ENCODE measurements around the gene TMEM132D. TPM values are rescaled to one million over a fixed set of nuclear protein-coding genes. Genes with fewer than 3 reads are reported as not detected.

The TMEM132D gene
- total and polyA plus RNA-seq, 2 of the 4 experiments (the other 2 are of a cell fraction): not detected

DNA sequence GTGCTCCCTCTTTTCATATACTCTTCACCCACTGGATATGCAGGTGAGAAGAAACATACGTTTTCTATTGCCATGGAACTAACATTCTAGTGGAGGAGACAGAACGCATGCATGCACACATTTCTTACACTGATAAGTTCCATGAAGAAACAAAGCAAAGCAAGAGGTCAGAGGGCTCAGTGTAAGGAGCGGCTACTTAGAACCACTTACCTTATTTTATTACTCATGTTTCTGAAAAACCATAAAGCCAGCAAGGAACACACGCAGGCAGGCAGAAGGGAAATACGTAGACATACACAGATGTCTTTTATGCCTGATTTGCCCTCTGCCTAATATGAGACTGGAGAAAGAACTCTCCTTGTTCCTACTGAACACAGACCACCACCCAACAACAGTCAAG lies 362.9 kb downstream of the TMEM132D start:
- no peak overlapping the region for H3K18ac ChIP-seq (ENCODE audit: low read depth, low read length)
- no peaks in the 10 kb centered on the region for H3K9me1 ChIP-seq (ENCODE audit: insufficient read depth, low read length)
- no peak overlapping the region for H3K4me2 ChIP-seq (ENCODE audit: low read depth, low read length)
- no TSS peak for BruUV-seq (replicated peaks)
- H3K9ac ChIP-seq (ENCODE audit: low read depth, low read length): no peak overlapping the region
- ATAC-seq (ENCODE audit: low read depth) (no peak), DNase-seq (no peak)
- no peak overlapping the region for H3K23ac ChIP-seq (ENCODE audit: low read depth, low read length)
- H2BK120ac ChIP-seq (ENCODE audit: low read depth, low read length): no peak overlapping the region
- no peaks in the 10 kb centered on the region for H3K79me1 ChIP-seq (ENCODE audit: low read depth in 1 of 2, low read length in 2 of 2)
- ChIA-PET POLR2A (ENCODE audit: unreplicated experiment) (no interaction called here), CTCF (no interaction called here)
- H2BK15ac ChIP-seq (ENCODE audit: low read depth, low read length): no peak overlapping the region
- H2BK20ac ChIP-seq (ENCODE audit: low read depth, low read length): no peak overlapping the region
- H4K5ac ChIP-seq (ENCODE audit: low read depth, low read length): no peak overlapping the region
- H3K9me3 ChIP-seq (ENCODE audit: control insufficient read depth, insufficient read depth, low read length): peaks cover 23% of the 10 kb centered on the region
- no peaks in the 10 kb centered on the region for H3K27me3 ChIP-seq (ENCODE audit: control insufficient read depth, insufficient read depth, low read length)
- no peaks in the 10 kb centered on the region for H3K4me1 ChIP-seq (ENCODE audit: control insufficient read depth, insufficient read depth, low read length)
- H3K14ac ChIP-seq (replicated peaks; ENCODE audit: low read depth, low read length): no peak overlapping the region
- no peak overlapping the region for H2AFZ ChIP-seq (replicated peaks; ENCODE audit: low read length, poor library complexity)
- dilution Hi-C loops (cut with HindIII; ENCODE audit: low sequenced_read_pairs, unreplicated experiment) (no loop called here), in situ Hi-C loops (cut with MboI; ENCODE audit: low sequenced_read_pairs) (no loop called here), intact Hi-C loops (cut with micrococcal nuclease) (no loop called here)
- TF ChIP-seq BHLHE40 (IDR thresholded peaks at IDR 0.05; ENCODE audit: low read depth, low read length) (no peak), FOS (IDR thresholded peaks at IDR 0.05; ENCODE audit: low read depth, low read length) (no peak), RAD21 (IDR thresholded peaks at IDR 0.05; ENCODE audit: low read length) (no peak), MAFK (IDR thresholded peaks at IDR 0.05; ENCODE audit: low read depth, low read length) (no peak), MXI1 (IDR thresholded peaks at IDR 0.05; ENCODE audit: borderline replicate concordance, low read depth, low read length) (no peak), POLR2A (IDR thresholded peaks at IDR 0.05; ENCODE audit: low read depth, low read length) (no peak), NFE2L2 (IDR thresholded peaks at IDR 0.05; ENCODE audit: low read depth, low read length) (no peak), CHD1 (IDR thresholded peaks at IDR 0.05; ENCODE audit: low read depth, low read length) (no peak), RCOR1 (IDR thresholded peaks at IDR 0.05; ENCODE audit: insufficient replicate concordance, low read length) (no peak), RFX5 (IDR thresholded peaks at IDR 0.05; ENCODE audit: low read depth, low read length) (no peak), CEBPB (IDR thresholded peaks at IDR 0.05; ENCODE audit: low read depth, low read length) (no peak), SMC3 (IDR thresholded peaks at IDR 0.05; ENCODE audit: low read depth, low read length) (no peak)
- TF ChIP-seq, protein P1, sequence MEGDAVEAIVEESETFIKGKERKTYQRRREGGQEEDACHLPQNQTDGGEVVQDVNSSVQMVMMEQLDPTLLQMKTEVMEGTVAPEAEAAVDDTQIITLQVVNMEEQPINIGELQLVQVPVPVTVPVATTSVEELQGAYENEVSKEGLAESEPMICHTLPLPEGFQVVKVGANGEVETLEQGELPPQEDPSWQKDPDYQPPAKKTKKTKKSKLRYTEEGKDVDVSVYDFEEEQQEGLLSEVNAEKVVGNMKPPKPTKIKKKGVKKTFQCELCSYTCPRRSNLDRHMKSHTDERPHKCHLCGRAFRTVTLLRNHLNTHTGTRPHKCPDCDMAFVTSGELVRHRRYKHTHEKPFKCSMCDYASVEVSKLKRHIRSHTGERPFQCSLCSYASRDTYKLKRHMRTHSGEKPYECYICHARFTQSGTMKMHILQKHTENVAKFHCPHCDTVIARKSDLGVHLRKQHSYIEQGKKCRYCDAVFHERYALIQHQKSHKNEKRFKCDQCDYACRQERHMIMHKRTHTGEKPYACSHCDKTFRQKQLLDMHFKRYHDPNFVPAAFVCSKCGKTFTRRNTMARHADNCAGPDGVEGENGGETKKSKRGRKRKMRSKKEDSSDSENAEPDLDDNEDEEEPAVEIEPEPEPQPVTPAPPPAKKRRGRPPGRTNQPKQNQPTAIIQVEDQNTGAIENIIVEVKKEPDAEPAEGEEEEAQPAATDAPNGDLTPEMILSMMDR (conservative IDR thresholded peaks at IDR 0.05; ENCODE audit: low read depth, low read length): no peak
- TF ChIP-seq, protein P2, sequence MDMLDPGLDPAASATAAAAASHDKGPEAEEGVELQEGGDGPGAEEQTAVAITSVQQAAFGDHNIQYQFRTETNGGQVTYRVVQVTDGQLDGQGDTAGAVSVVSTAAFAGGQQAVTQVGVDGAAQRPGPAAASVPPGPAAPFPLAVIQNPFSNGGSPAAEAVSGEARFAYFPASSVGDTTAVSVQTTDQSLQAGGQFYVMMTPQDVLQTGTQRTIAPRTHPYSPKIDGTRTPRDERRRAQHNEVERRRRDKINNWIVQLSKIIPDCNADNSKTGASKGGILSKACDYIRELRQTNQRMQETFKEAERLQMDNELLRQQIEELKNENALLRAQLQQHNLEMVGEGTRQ (IDR thresholded peaks at IDR 0.05; ENCODE audit: low read depth, low read length): no peak
- TF ChIP-seq, protein P3, sequence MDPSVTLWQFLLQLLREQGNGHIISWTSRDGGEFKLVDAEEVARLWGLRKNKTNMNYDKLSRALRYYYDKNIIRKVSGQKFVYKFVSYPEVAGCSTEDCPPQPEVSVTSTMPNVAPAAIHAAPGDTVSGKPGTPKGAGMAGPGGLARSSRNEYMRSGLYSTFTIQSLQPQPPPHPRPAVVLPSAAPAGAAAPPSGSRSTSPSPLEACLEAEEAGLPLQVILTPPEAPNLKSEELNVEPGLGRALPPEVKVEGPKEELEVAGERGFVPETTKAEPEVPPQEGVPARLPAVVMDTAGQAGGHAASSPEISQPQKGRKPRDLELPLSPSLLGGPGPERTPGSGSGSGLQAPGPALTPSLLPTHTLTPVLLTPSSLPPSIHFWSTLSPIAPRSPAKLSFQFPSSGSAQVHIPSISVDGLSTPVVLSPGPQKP (IDR thresholded peaks at IDR 0.05; ENCODE audit: borderline replicate concordance, low read depth, low read length): no peak
- no peak overlapping the region for H4K8ac ChIP-seq (ENCODE audit: low read depth in 2 of 2, low read length in 2 of 2)
- no peak overlapping the region for H3K56ac ChIP-seq (ENCODE audit: extremely low read depth, insufficient read depth, low read length)
- no peak overlapping the region for H2BK5ac ChIP-seq (ENCODE audit: low read depth, low read length, poor library complexity, severe bottlenecking)
- H2AK5ac ChIP-seq (ENCODE audit: low read depth, low read length): no peak overlapping the region
- H2AK9ac ChIP-seq (replicated peaks; ENCODE audit: low read depth, low read length, poor library complexity): no peak overlapping the region
- no CpG with 5 or more reads among the region's 5 CpGs for WGBS, 2 experiments (ENCODE audit: extremely low coverage in 2 of 2, insufficient read length in 1 of 2)
- no peak overlapping the region for H3K4me3 ChIP-seq (ENCODE audit: insufficient read depth, low read depth, low read length)
- H3K36me3 ChIP-seq (ENCODE audit: control insufficient read depth, insufficient read depth, low read length): no peaks in the 10 kb centered on the region
- H3K27ac ChIP-seq (ENCODE audit: insufficient read depth, low read length): no peak overlapping the region
- no peak overlapping the region for H4K91ac ChIP-seq (ENCODE audit: insufficient read depth, low read depth, low read length)
- no peak overlapping the region for H3K4ac ChIP-seq (ENCODE audit: low read depth, low read length)
- no peaks in the 10 kb centered on the region for H4K20me1 ChIP-seq (ENCODE audit: insufficient read depth, low read length)
